Endothelial cell of umbilical vein (primary cell): Measurements from ENCODE around the gene DYNLT3. TPM values are rescaled to one million over a fixed set of nuclear protein-coding genes. Genes with fewer than 3 reads are reported as not detected.
A peak's percentile ranks its signal among the peaks of the same experiment; 100 is the strongest.

Source experiments
- BruUV-seq: library from RNA; stranded (reverse); fragments of 400-500 nt; replicated peaks from 2 replicates; lab custom pipeline; 2021; lab: Mats Ljungman, UMichigan
- CTCF ChIA-PET: fragments of 300-600, 350-600 bp; sonication (Branson Sonifier 250); formaldehyde crosslinking; loops from one replicate; lab custom pipeline; 2021; ENCODE audit warnings: antibody characterized with exemption, inconsistent platforms; lab: Charles Lee
- POLR2A ChIA-PET: fragments of 300-600, 350-600 bp; sonication (Branson Sonifier 250); formaldehyde crosslinking; loops from one replicate; lab custom pipeline; 2021; ENCODE audit warnings: antibody characterized with exemption, inconsistent platforms; lab: Charles Lee
- DNase-seq: peaks from one replicate; pipeline ENCODE4 v3.0.0-alpha.2; 2011; ENCODE audit warnings: low read depth, low spot score
- FAIRE-seq: peaks from 2 replicates; lab custom pipeline; 2011; peaks lifted over from hg19 to GRCh38; lab: Jason Lieb, UNC
- H2AFZ ChIP-seq: 2 replicates; pipeline ENCODE4 v1.6.0; 2012; ENCODE audit warnings: low read depth, low read length, control low read depth, inconsistent platforms
- H3K27ac ChIP-seq: 2 replicates; pipeline ENCODE4 v1.5.1; 2011; ENCODE audit warnings: low read depth, mild to moderate bottlenecking, control low read depth, low read length, moderate library complexity; ENCODE audit not compliant: insufficient read depth
- H3K27me3 ChIP-seq, 2 experiments: 2 replicates each; pipeline versions ENCODE4 v1.6.0 to v1.6.1; 2011; ENCODE audit warnings: low read length in 2 of 2, mixed read lengths in 1 of 2; ENCODE audit not compliant: control insufficient read depth in 2 of 2, insufficient read depth in 2 of 2
- H3K36me3 ChIP-seq, 2 experiments: 2 replicates in 1 of 2; 3 replicates in 1 of 2; pipeline ENCODE4 v1.5.1; 2011; ENCODE audit warnings: low read length in 2 of 2, mild to moderate bottlenecking in 1 of 2, moderate library complexity in 1 of 2; ENCODE audit not compliant: control insufficient read depth in 2 of 2, insufficient read depth in 2 of 2; ENCODE audit errors: extremely low read depth in 1 of 2
- H3K4me1 ChIP-seq: 3 replicates; pipeline ENCODE4 v1.5.1; 2011; ENCODE audit warnings: mild to moderate bottlenecking, low read length; ENCODE audit not compliant: control insufficient read depth, insufficient read depth; ENCODE audit errors: extremely low read depth
- H3K4me2 ChIP-seq: 2 replicates; pipeline ENCODE4 v1.6.1; 2011; ENCODE audit warnings: low read length, control low read depth, mixed read lengths; ENCODE audit not compliant: insufficient read depth
- H3K4me3 ChIP-seq, 3 experiments: fragments of 200-600 bp in 1 of 3; sonication (generic), shearing (Covaris generic) in 1 of 3; replicated peaks in 1 of 3; 2 replicates each; pipeline ENCODE4 v1.5.1; 2011 to 2016; ENCODE audit warnings: control low read depth in 3 of 3, low read length in 3 of 3, mild to moderate bottlenecking in 2 of 3, inconsistent platforms in 1 of 3, low read depth in 1 of 3, moderate library complexity in 1 of 3; ENCODE audit not compliant: insufficient read depth in 1 of 3
- H3K79me2 ChIP-seq: 2 replicates; pipeline ENCODE4 v1.6.0; 2012; ENCODE audit warnings: low read length, inconsistent platforms; ENCODE audit not compliant: control insufficient read depth, insufficient read depth
- H3K9ac ChIP-seq: replicated peaks from 2 replicates; pipeline ENCODE3; 2011; ENCODE audit warnings: low read length, control low read depth; ENCODE audit not compliant: insufficient read depth; ENCODE audit errors: extremely low read depth
- H3K9me1 ChIP-seq: replicated peaks from 3 replicates; pipeline ENCODE4 v1.6.0; 2011; ENCODE audit warnings: mild to moderate bottlenecking, low read length; ENCODE audit not compliant: control insufficient read depth, insufficient read depth; ENCODE audit errors: extremely low read depth
- H3K9me3 ChIP-seq: replicated peaks from 2 replicates; pipeline ENCODE4 v1.5.1; 2012; ENCODE audit warnings: low read length, inconsistent platforms; ENCODE audit not compliant: control insufficient read depth, insufficient read depth
- H4K20me1 ChIP-seq: replicated peaks from 2 replicates; pipeline ENCODE3; 2011; ENCODE audit warnings: mild to moderate bottlenecking, low read length; ENCODE audit not compliant: control insufficient read depth, insufficient read depth; ENCODE audit errors: extremely low read depth
- CTCF ChIP-seq, 2 donors: IDR thresholded peaks; 1 replicate in 1 of 2; 2 replicates in 1 of 2; pipeline ENCODE4 v1.5.1; 2011; ENCODE audit warnings: low read length in 2 of 2, mild to moderate bottlenecking in 2 of 2, moderate library complexity in 2 of 2, control low read depth in 1 of 2, inconsistent platforms in 1 of 2, low read depth in 1 of 2; ENCODE audit not compliant: insufficient read depth in 1 of 2; ENCODE audit errors: extremely low read depth in 1 of 2
- EZH2 ChIP-seq: IDR thresholded peaks from 2 replicates; pipeline ENCODE4 v1.6.1; 2012; ENCODE audit warnings: borderline replicate concordance, low read depth, mild to moderate bottlenecking, moderate library complexity, low read length, inconsistent platforms; ENCODE audit not compliant: severe bottlenecking
- FOS ChIP-seq: IDR thresholded peaks from 2 replicates; pipeline ENCODE4 v1.6.1; 2011; ENCODE audit warnings: mild to moderate bottlenecking, low read length, moderate library complexity, borderline replicate concordance; ENCODE audit not compliant: insufficient read depth
- GATA2 ChIP-seq: IDR thresholded peaks from 2 replicates; pipeline ENCODE4 v1.7.0; 2011; ENCODE audit warnings: low read depth, mild to moderate bottlenecking, moderate library complexity, mixed read lengths, low read length; ENCODE audit not compliant: insufficient read length, insufficient read depth
- JUN ChIP-seq: IDR thresholded peaks from 2 replicates; pipeline ENCODE4 v1.6.1; 2011; ENCODE audit warnings: borderline replicate concordance, low read depth; ENCODE audit not compliant: insufficient read length, insufficient read depth
- MYC ChIP-seq: IDR thresholded peaks from one replicate; pipeline ENCODE4 v1.6.1; 2011; ENCODE audit warnings: mild to moderate bottlenecking, low read depth, low read length
- POLR2A ChIP-seq: IDR thresholded peaks from 2 replicates; pipeline ENCODE4 v1.6.1; 2012; ENCODE audit warnings: low read depth, mild to moderate bottlenecking, control low read depth, low read length
- POLR2AphosphoS5 ChIP-seq: IDR thresholded peaks from 2 replicates; pipeline ENCODE4 v1.6.1; 2012; ENCODE audit warnings: low read depth, mild to moderate bottlenecking, control low read depth, low read length, moderate library complexity; ENCODE audit not compliant: insufficient read depth
- dilution Hi-C: fragments of 300-500 bp; cut with MboI; formaldehyde crosslinking; loops from one replicate; pipeline ENCODE4 v1.15.0; 2019; ENCODE audit warnings: low sequenced_read_pairs; ENCODE audit not compliant: extremely low pct_ligation_motif_present
- intact Hi-C: fragments of 100-400 bp; cut with micrococcal nuclease; formaldehyde crosslinking; loops from one replicate; pipeline ENCODE4 v1.10.0; 2022
- polyA plus RNA-seq, 4 experiments: library from polyadenylated mRNA; depleted of rRNA in 3 of 4; stranded (reverse) in 3 of 4; unstranded in 1 of 4; fragments of >200 nt; gene quantifications; 2 replicates each; pipeline versions ENCODE4 v1.2.1 to v1.2.3, GENCODE V29; 2011 to 2012; ENCODE audit warnings: missing spikeins in 1 of 4
- total RNA-seq: library from RNA; stranded (reverse); gene quantifications from 2 replicates; pipeline ENCODE4 v1.2.3, GENCODE V29; 2021

DYNLT3 gene
- total and polyA plus RNA-seq, 2 donors (not counting 3 experiments of a cell fraction or from before 2014, with no cell fraction given): 9.3 to 22.8 TPM

- Histone ChIP-seq H4K20me1 (no peaks in the 10 kb centered on the region), H3K4me2 (no peak overlapping the region), H2AFZ (no peak overlapping the region), H3K4me3 (no peak overlapping the region), H3K27ac (no peak overlapping the region), H3K9me3 (no peaks in the 10 kb centered on the region), H3K9me1 (no peaks in the 10 kb centered on the region), H3K4me1 (no peaks in the 10 kb centered on the region), H3K36me3 (no peaks in the 10 kb centered on the region), H3K9ac (no peak overlapping the region), H3K27me3 (no peaks in the 10 kb centered on the region), H3K79me2 (no peaks in the 10 kb centered on the region)
- dilution Hi-C loops: no loop called here
- DNase-seq (peak; percentile 33), FAIRE-seq (peak; percentile 74)
- ChIA-PET CTCF (interaction anchor here (0.7 to 3.6 kb wide), 8 partner anchors 18 to 523 kb away, joined by 3 to 33 read pairs (median 3); no protein-coding TSS in a partner anchor), POLR2A (no interaction called here)
- no peak for TF ChIP-seq MYC
- TF ChIP-seq GATA2: no peak
- no peak for TF ChIP-seq JUN
- TF ChIP-seq CTCF (IDR thresholded peaks at IDR 0.05; ENCODE audit: extremely low read depth in 1 of 2, insufficient read depth in 1 of 2, low read depth in 1 of 2, low read length in 2 of 2): peak; percentile 59
- no peak for TF ChIP-seq FOS
- no peak for TF ChIP-seq POLR2AphosphoS5
- TF ChIP-seq EZH2: no peak
- TF ChIP-seq POLR2A: no peak
- intact Hi-C loops: loop anchor here (1.0 to 5.0 kb wide), 3 partner anchors 80 to 523 kb away; partner anchors contain the start of gene LANCL3
- BruUV-seq: no TSS peak
Observed at GRCh38 chrX:37825215-37825842, 22.0 kb downstream of the DYNLT3 start.
